Mesenchymal stem cell (in vitro differentiated cells and primary cell): ENCODE data around the gene ERCC3.

Experiments
- DNase-seq: peaks from one replicate; pipeline ENCODE4 v3.0.0-alpha.2; 2013
- H2AFZ ChIP-seq: one replicate; pipeline ENCODE4 v1.6.1; 2013; ENCODE audit warnings: low read depth, mild to moderate bottlenecking, control low read depth, inconsistent platforms, low read length, moderate library complexity
- H2AK5ac ChIP-seq: 2 replicates; pipeline ENCODE4 v1.6.1; 2013; ENCODE audit warnings: low read length, moderate library complexity, mild to moderate bottlenecking, inconsistent platforms; ENCODE audit not compliant: severe bottlenecking
- H2BK120ac ChIP-seq: one replicate; pipeline ENCODE4 v1.6.1; 2013; ENCODE audit warnings: low read depth, mild to moderate bottlenecking, inconsistent platforms, low read length, moderate library complexity
- H2BK12ac ChIP-seq, 2 experiments: one replicate each; pipeline ENCODE4 v1.6.1; 2013; ENCODE audit warnings: inconsistent platforms in 2 of 2, low read length in 2 of 2, mild to moderate bottlenecking in 2 of 2, moderate library complexity in 2 of 2, control low read depth in 1 of 2
- H2BK15ac ChIP-seq: one replicate; pipeline ENCODE4 v1.6.1; 2013; ENCODE audit warnings: mild to moderate bottlenecking, low read depth, inconsistent platforms; ENCODE audit not compliant: poor library complexity, severe bottlenecking
- H2BK5ac ChIP-seq: 2 replicates; pipeline ENCODE4 v1.6.1; 2013; ENCODE audit warnings: low read depth, mild to moderate bottlenecking, low read length, control low read depth, inconsistent platforms; ENCODE audit not compliant: poor library complexity, severe bottlenecking
- H3K14ac ChIP-seq, 2 experiments: one replicate each; pipeline ENCODE4 v1.6.1; 2013; ENCODE audit warnings: inconsistent platforms in 2 of 2, low read length in 2 of 2, control low read depth in 1 of 2, mild to moderate bottlenecking in 1 of 2, moderate library complexity in 1 of 2
- H3K18ac ChIP-seq, 2 experiments: one replicate each; pipeline ENCODE4 v1.6.1; 2013; ENCODE audit warnings: inconsistent platforms in 2 of 2, low read length in 2 of 2, control low read depth in 1 of 2, low read depth in 1 of 2, mild to moderate bottlenecking in 1 of 2
- H3K23ac ChIP-seq, 2 experiments: one replicate each; pipeline ENCODE4 v1.6.1; 2013; ENCODE audit warnings: inconsistent platforms in 2 of 2, low read length in 2 of 2, mild to moderate bottlenecking in 2 of 2, moderate library complexity in 2 of 2, control low read depth in 1 of 2
- H3K27ac ChIP-seq: 2 replicates; pipeline ENCODE4 v1.5.1; 2013; ENCODE audit warnings: mild to moderate bottlenecking, moderate library complexity, low read length, control low read depth, inconsistent platforms; ENCODE audit not compliant: poor library complexity, severe bottlenecking
- H3K27me3 ChIP-seq, 2 experiments: 2 replicates each; pipeline versions ENCODE4 v1.6.1 to v1.7.0; 2013; ENCODE audit warnings: low read length in 2 of 2, mild to moderate bottlenecking in 2 of 2, moderate library complexity in 2 of 2, control low read depth in 1 of 2, inconsistent platforms in 1 of 2; ENCODE audit not compliant: control insufficient read depth in 1 of 2, insufficient read depth in 1 of 2
- H3K36me3 ChIP-seq, 2 experiments: 2 replicates each; pipeline versions ENCODE4 v1.6.1 to v1.7.0; 2013; ENCODE audit warnings: low read length in 2 of 2, control low read depth in 1 of 2, inconsistent platforms in 1 of 2, low read depth in 1 of 2, mild to moderate bottlenecking in 1 of 2; ENCODE audit not compliant: insufficient read depth in 2 of 2, control insufficient read depth in 1 of 2
- H3K4ac ChIP-seq, 2 experiments: one replicate each; pipeline ENCODE4 v1.6.1; 2013; ENCODE audit warnings: inconsistent platforms in 2 of 2, low read length in 2 of 2, mild to moderate bottlenecking in 2 of 2, moderate library complexity in 2 of 2, control low read depth in 1 of 2, low read depth in 1 of 2
- H3K4me1 ChIP-seq: 2 replicates; pipeline ENCODE4 v1.6.1; 2013; ENCODE audit warnings: low read depth, low read length, control low read depth; ENCODE audit not compliant: control insufficient read depth, insufficient read depth
- H3K4me2 ChIP-seq: 2 replicates; pipeline ENCODE4 v1.6.1; 2013; ENCODE audit warnings: low read length, mild to moderate bottlenecking, inconsistent platforms; ENCODE audit not compliant: poor library complexity, severe bottlenecking
- H3K4me3 ChIP-seq, 2 experiments: 2 replicates each; pipeline versions ENCODE4 v1.5.1 to v1.7.0; 2013; ENCODE audit warnings: low read length in 2 of 2, mild to moderate bottlenecking in 2 of 2, control low read depth in 1 of 2, low read depth in 1 of 2; ENCODE audit not compliant: insufficient read depth in 1 of 2
- H3K79me1 ChIP-seq: replicated peaks from 2 replicates; pipeline ENCODE4 v1.6.1; 2013; ENCODE audit warnings: mild to moderate bottlenecking, control low read depth, low read length, inconsistent platforms; ENCODE audit not compliant: poor library complexity, severe bottlenecking
- H3K9ac ChIP-seq: 2 replicates; pipeline ENCODE4 v1.7.0; 2013; ENCODE audit warnings: mild to moderate bottlenecking, low read length, moderate library complexity
- H3K9me3 ChIP-seq: 2 replicates; pipeline ENCODE4 v1.7.0; 2013; ENCODE audit warnings: mild to moderate bottlenecking, low read length; ENCODE audit not compliant: control insufficient read depth
- H4K8ac ChIP-seq: one replicate; pipeline ENCODE4 v1.6.1; 2013; ENCODE audit warnings: inconsistent platforms, mild to moderate bottlenecking, low read length, moderate library complexity
- H4K91ac ChIP-seq: one replicate; pipeline ENCODE4 v1.6.1; 2013; ENCODE audit warnings: mild to moderate bottlenecking, low read length, inconsistent platforms
- WGBS: methylation state at CpG from one replicate; pipeline ENCODE4 v1.1.7; 2013; ENCODE audit warnings: mixed read lengths; 5-methylcytosine and 5-hydroxymethylcytosine counted together

The ERCC3 gene

DNA sequence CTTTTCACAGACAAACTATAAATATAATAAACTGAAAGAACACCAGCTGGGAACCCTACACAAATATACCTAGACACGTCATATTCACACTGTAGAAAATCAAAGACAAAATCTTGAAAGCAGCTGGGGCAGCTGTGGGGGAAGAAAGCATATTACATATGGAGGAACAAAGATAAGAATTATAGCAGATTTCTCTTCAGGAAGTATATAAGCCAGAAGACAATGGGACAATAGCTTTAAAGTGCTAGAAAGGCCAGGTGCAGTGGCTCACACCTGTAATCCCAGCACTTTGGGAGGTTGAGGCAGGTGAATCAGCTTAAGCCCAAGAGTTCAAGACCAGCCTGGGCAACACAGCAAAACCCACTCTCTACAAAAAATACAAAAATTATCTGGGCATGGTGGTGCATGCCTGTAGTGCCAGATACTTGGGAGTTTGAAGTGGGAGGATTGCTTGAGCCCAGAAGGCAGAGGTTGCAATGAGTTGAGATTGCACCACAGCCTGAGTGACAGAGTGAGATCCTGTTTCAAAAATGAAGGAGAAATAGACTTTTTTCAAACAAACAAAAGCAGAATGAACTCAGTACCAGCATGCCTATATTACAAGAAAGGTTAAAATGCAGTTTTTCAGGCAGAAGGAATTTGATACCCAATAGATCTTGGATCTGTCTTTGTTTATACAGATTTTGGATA is 26.8 kb upstream of the ERCC3 start:
- no peaks in the 10 kb centered on the region for H3K27me3 ChIP-seq
- H2BK120ac ChIP-seq: no peak overlapping the region
- no peak overlapping the region for H3K9ac ChIP-seq
- H2BK5ac ChIP-seq: no peak overlapping the region
- H4K8ac ChIP-seq: no peak overlapping the region
- H3K4me2 ChIP-seq: no peak overlapping the region
- no peaks in the 10 kb centered on the region for H3K4me1 ChIP-seq
- no peak overlapping the region for H2BK12ac ChIP-seq
- H3K4ac ChIP-seq: no peak overlapping the region
- no peak overlapping the region for H3K18ac ChIP-seq
- no CpG with 5 or more reads among the region's 1 CpG for WGBS
- no peak overlapping the region for H3K27ac ChIP-seq
- H3K36me3 ChIP-seq: peaks cover 23 to 80% of the 10 kb centered on the region in 2 experiments
- no peak overlapping the region for H3K14ac ChIP-seq
- DNase-seq: no peak
- H2AK5ac ChIP-seq: no peak overlapping the region
- H3K4me3 ChIP-seq: no peak overlapping the region
- no peak overlapping the region for H4K91ac ChIP-seq
- H3K23ac ChIP-seq: no peak overlapping the region
- H2BK15ac ChIP-seq: no peak overlapping the region
- no peaks in the 10 kb centered on the region for H3K9me3 ChIP-seq
- H3K79me1 ChIP-seq: peaks cover 13% of the 10 kb centered on the region
- no peak overlapping the region for H2AFZ ChIP-seq

DNA sequence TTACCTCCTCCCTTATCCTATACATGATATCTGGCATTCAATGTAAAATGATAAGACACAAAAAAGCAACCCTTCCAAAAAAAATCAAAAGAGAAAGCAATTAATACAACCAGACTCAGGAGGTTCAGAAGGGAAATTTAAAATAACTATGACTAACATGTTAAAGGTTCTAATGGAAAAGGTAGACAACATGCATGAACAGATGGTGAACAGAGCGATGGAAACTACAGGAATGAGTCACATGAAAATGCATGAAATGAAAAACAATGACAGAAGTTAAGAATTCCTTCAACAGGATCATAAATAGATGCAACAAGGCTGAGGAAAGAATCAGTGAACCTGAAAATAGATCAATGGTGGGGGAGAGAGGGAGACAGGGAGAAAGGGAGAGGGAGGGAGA is 26.1 kb upstream of the ERCC3 start:
- no peak for DNase-seq
- WGBS: 91% methylated on average over 1 of the region's 1 CpG
- no peak overlapping the region for H3K27ac ChIP-seq
- H3K4me2 ChIP-seq: no peak overlapping the region
- no peak overlapping the region for H2AFZ ChIP-seq
- H3K9ac ChIP-seq: no peak overlapping the region
- H3K18ac ChIP-seq: no peak overlapping the region
- H2BK12ac ChIP-seq: no peak overlapping the region
- no peak overlapping the region for H2BK15ac ChIP-seq
- H4K8ac ChIP-seq: no peak overlapping the region
- no peak overlapping the region for H3K4me3 ChIP-seq
- H3K4me1 ChIP-seq: no peaks in the 10 kb centered on the region
- H2AK5ac ChIP-seq: no peak overlapping the region
- no peaks in the 10 kb centered on the region for H3K27me3 ChIP-seq
- H3K79me1 ChIP-seq: peaks cover 10% of the 10 kb centered on the region
- H2BK120ac ChIP-seq: no peak overlapping the region
- H3K14ac ChIP-seq: no peak overlapping the region
- no peak overlapping the region for H3K23ac ChIP-seq
- H2BK5ac ChIP-seq: no peak overlapping the region
- H4K91ac ChIP-seq: no peak overlapping the region
- H3K36me3 ChIP-seq: peaks cover 24 to 79% of the 10 kb centered on the region in 2 experiments
- H3K9me3 ChIP-seq: no peaks in the 10 kb centered on the region
- H3K4ac ChIP-seq: no peak overlapping the region

- Histone ChIP-seq H3K4me2 (no peak overlapping the region), H4K91ac (no peak overlapping the region), H2BK15ac (no peak overlapping the region), H2BK120ac (no peak overlapping the region), H3K18ac (no peak overlapping the region), H3K4me3 (no peak overlapping the region), H3K27me3 (no peaks in the 10 kb centered on the region), H4K8ac (no peak overlapping the region), H3K4me1 (no peaks in the 10 kb centered on the region), H2BK12ac (no peak overlapping the region), H3K27ac (no peak overlapping the region), H3K4ac (no peak overlapping the region), H2BK5ac (no peak overlapping the region), H3K9me3 (no peaks in the 10 kb centered on the region), H3K14ac (no peak overlapping the region), H3K9ac (no peak overlapping the region), H2AK5ac (no peak overlapping the region), H3K23ac (no peak overlapping the region), H3K36me3 (peaks cover 32 to 90% of the 10 kb centered on the region in 2 experiments), H3K79me1 (peaks cover 12% of the 10 kb centered on the region), H2AFZ (no peak overlapping the region)
- no peak for DNase-seq
- 100% methylated on average over 4 of the region's 7 CpGs for WGBS
Observed at GRCh38 chr2:127314193-127314988, 20.4 kb upstream of the ERCC3 start.

GRCh38 chr2:127313406-127313805 is 19.5 kb upstream of the ERCC3 start:
- H3K27ac ChIP-seq: no peak overlapping the region

More at GRCh38 chr2:127313406-127313805, 19.5 kb upstream of the ERCC3 start:
- H3K9me3 ChIP-seq: no peaks in the 10 kb centered on the region
- peaks cover 8% of the 10 kb centered on the region for H3K79me1 ChIP-seq
- H3K23ac ChIP-seq: no peak overlapping the region
- H2BK120ac ChIP-seq: no peak overlapping the region
- no peak overlapping the region for H2AK5ac ChIP-seq
- no peak overlapping the region for H2BK15ac ChIP-seq
- no peaks in the 10 kb centered on the region for H3K4me1 ChIP-seq
- no peak overlapping the region for H2BK12ac ChIP-seq
- no peak overlapping the region for H3K9ac ChIP-seq
- no peaks in the 10 kb centered on the region for H3K27me3 ChIP-seq
- no CpG with 5 or more reads among the region's 3 CpGs for WGBS
- H3K4me2 ChIP-seq: no peak overlapping the region
- peaks cover 28 to 89% of the 10 kb centered on the region in 2 experiments for H3K36me3 ChIP-seq
- no peak overlapping the region for H4K91ac ChIP-seq
- H3K4ac ChIP-seq: no peak overlapping the region
- H4K8ac ChIP-seq: no peak overlapping the region
- no peak overlapping the region for H3K14ac ChIP-seq
- no peak overlapping the region for H2AFZ ChIP-seq
- no peak overlapping the region for H3K18ac ChIP-seq
- DNase-seq: no peak
- no peak overlapping the region for H2BK5ac ChIP-seq
- H3K4me3 ChIP-seq: no peak overlapping the region
